Endothelial cell of umbilical vein (primary cell): ENCODE data around the gene MAG. TPM values are rescaled to one million over a fixed set of nuclear protein-coding genes. Genes with fewer than 3 reads are reported as not detected.

Source experiments
- BruUV-seq: library from RNA; stranded (reverse); fragments of 400-500 nt; replicated peaks from 2 replicates; lab custom pipeline; 2021; lab: Mats Ljungman, UMichigan
- CTCF ChIA-PET: fragments of 300-600, 350-600 bp; sonication (Branson Sonifier 250); formaldehyde crosslinking; loops from one replicate; lab custom pipeline; 2021; ENCODE audit warnings: antibody characterized with exemption, inconsistent platforms; lab: Charles Lee
- POLR2A ChIA-PET: fragments of 300-600, 350-600 bp; sonication (Branson Sonifier 250); formaldehyde crosslinking; loops from one replicate; lab custom pipeline; 2021; ENCODE audit warnings: antibody characterized with exemption, inconsistent platforms; lab: Charles Lee
- DNase-seq: peaks from one replicate; pipeline ENCODE4 v3.0.0-alpha.2; 2011; ENCODE audit warnings: low read depth, low spot score
- FAIRE-seq: peaks from 2 replicates; lab custom pipeline; 2011; peaks lifted over from hg19 to GRCh38; lab: Jason Lieb, UNC
- H2AFZ ChIP-seq: 2 replicates; pipeline ENCODE4 v1.6.0; 2012; ENCODE audit warnings: low read depth, low read length, control low read depth, inconsistent platforms
- H3K27ac ChIP-seq: 2 replicates; pipeline ENCODE4 v1.5.1; 2011; ENCODE audit warnings: low read depth, mild to moderate bottlenecking, control low read depth, low read length, moderate library complexity; ENCODE audit not compliant: insufficient read depth
- H3K27me3 ChIP-seq, 2 experiments: 2 replicates each; pipeline versions ENCODE4 v1.6.0 to v1.6.1; 2011; ENCODE audit warnings: low read length in 2 of 2, mixed read lengths in 1 of 2; ENCODE audit not compliant: control insufficient read depth in 2 of 2, insufficient read depth in 2 of 2
- H3K36me3 ChIP-seq, 2 experiments: 2 replicates in 1 of 2; 3 replicates in 1 of 2; pipeline ENCODE4 v1.5.1; 2011; ENCODE audit warnings: low read length in 2 of 2, mild to moderate bottlenecking in 1 of 2, moderate library complexity in 1 of 2; ENCODE audit not compliant: control insufficient read depth in 2 of 2, insufficient read depth in 2 of 2; ENCODE audit errors: extremely low read depth in 1 of 2
- H3K4me1 ChIP-seq: 3 replicates; pipeline ENCODE4 v1.5.1; 2011; ENCODE audit warnings: mild to moderate bottlenecking, low read length; ENCODE audit not compliant: control insufficient read depth, insufficient read depth; ENCODE audit errors: extremely low read depth
- H3K4me2 ChIP-seq: 2 replicates; pipeline ENCODE4 v1.6.1; 2011; ENCODE audit warnings: low read length, control low read depth, mixed read lengths; ENCODE audit not compliant: insufficient read depth
- H3K4me3 ChIP-seq, 3 experiments: fragments of 200-600 bp in 1 of 3; sonication (generic), shearing (Covaris generic) in 1 of 3; replicated peaks in 1 of 3; 2 replicates each; pipeline ENCODE4 v1.5.1; 2011 to 2016; ENCODE audit warnings: control low read depth in 3 of 3, low read length in 3 of 3, mild to moderate bottlenecking in 2 of 3, inconsistent platforms in 1 of 3, low read depth in 1 of 3, moderate library complexity in 1 of 3; ENCODE audit not compliant: insufficient read depth in 1 of 3
- H3K79me2 ChIP-seq: 2 replicates; pipeline ENCODE4 v1.6.0; 2012; ENCODE audit warnings: low read length, inconsistent platforms; ENCODE audit not compliant: control insufficient read depth, insufficient read depth
- H3K9ac ChIP-seq: replicated peaks from 2 replicates; pipeline ENCODE3; 2011; ENCODE audit warnings: low read length, control low read depth; ENCODE audit not compliant: insufficient read depth; ENCODE audit errors: extremely low read depth
- H3K9me1 ChIP-seq: replicated peaks from 3 replicates; pipeline ENCODE4 v1.6.0; 2011; ENCODE audit warnings: mild to moderate bottlenecking, low read length; ENCODE audit not compliant: control insufficient read depth, insufficient read depth; ENCODE audit errors: extremely low read depth
- H3K9me3 ChIP-seq: replicated peaks from 2 replicates; pipeline ENCODE4 v1.5.1; 2012; ENCODE audit warnings: low read length, inconsistent platforms; ENCODE audit not compliant: control insufficient read depth, insufficient read depth
- H4K20me1 ChIP-seq: replicated peaks from 2 replicates; pipeline ENCODE3; 2011; ENCODE audit warnings: mild to moderate bottlenecking, low read length; ENCODE audit not compliant: control insufficient read depth, insufficient read depth; ENCODE audit errors: extremely low read depth
- CTCF ChIP-seq, 2 donors: IDR thresholded peaks; 1 replicate in 1 of 2; 2 replicates in 1 of 2; pipeline ENCODE4 v1.5.1; 2011; ENCODE audit warnings: low read length in 2 of 2, mild to moderate bottlenecking in 2 of 2, moderate library complexity in 2 of 2, control low read depth in 1 of 2, inconsistent platforms in 1 of 2, low read depth in 1 of 2; ENCODE audit not compliant: insufficient read depth in 1 of 2; ENCODE audit errors: extremely low read depth in 1 of 2
- GATA2 ChIP-seq: IDR thresholded peaks from 2 replicates; pipeline ENCODE4 v1.7.0; 2011; ENCODE audit warnings: low read depth, mild to moderate bottlenecking, moderate library complexity, mixed read lengths, low read length; ENCODE audit not compliant: insufficient read length, insufficient read depth
- JUN ChIP-seq: IDR thresholded peaks from 2 replicates; pipeline ENCODE4 v1.6.1; 2011; ENCODE audit warnings: borderline replicate concordance, low read depth; ENCODE audit not compliant: insufficient read length, insufficient read depth
- MAX ChIP-seq: IDR thresholded peaks from 2 replicates; pipeline ENCODE4 v1.6.1; 2011; ENCODE audit not compliant: insufficient read depth, insufficient read length
- MYC ChIP-seq: IDR thresholded peaks from one replicate; pipeline ENCODE4 v1.6.1; 2011; ENCODE audit warnings: mild to moderate bottlenecking, low read depth, low read length
- POLR2A ChIP-seq: IDR thresholded peaks from 2 replicates; pipeline ENCODE4 v1.6.1; 2012; ENCODE audit warnings: low read depth, mild to moderate bottlenecking, control low read depth, low read length
- dilution Hi-C: fragments of 300-500 bp; cut with MboI; formaldehyde crosslinking; loops from one replicate; pipeline ENCODE4 v1.15.0; 2019; ENCODE audit warnings: low sequenced_read_pairs; ENCODE audit not compliant: extremely low pct_ligation_motif_present
- intact Hi-C: fragments of 100-400 bp; cut with micrococcal nuclease; formaldehyde crosslinking; loops from one replicate; pipeline ENCODE4 v1.10.0; 2022
- polyA plus RNA-seq, 4 experiments: library from polyadenylated mRNA; depleted of rRNA in 3 of 4; stranded (reverse) in 3 of 4; unstranded in 1 of 4; fragments of >200 nt; gene quantifications; 2 replicates each; pipeline versions ENCODE4 v1.2.1 to v1.2.3, GENCODE V29; 2011 to 2012; ENCODE audit warnings: missing spikeins in 1 of 4
- total RNA-seq: library from RNA; stranded (reverse); gene quantifications from 2 replicates; pipeline ENCODE4 v1.2.3, GENCODE V29; 2021

Gene MAG
- total and polyA plus RNA-seq, 2 donors (not counting 3 experiments of a cell fraction or from before 2014, with no cell fraction given): not detected

GRCh38 chr19:35270381-35270811 is 21.6 kb upstream of the MAG start:
- TF ChIP-seq JUN: no peak
- no peak for TF ChIP-seq MAX
- no peak for TF ChIP-seq CTCF (IDR thresholded peaks at IDR 0.05; ENCODE audit: extremely low read depth in 1 of 2, insufficient read depth in 1 of 2, low read depth in 1 of 2, low read length in 2 of 2)
- H4K20me1 ChIP-seq: no peaks in the 10 kb centered on the region
- no peak overlapping the region for H3K27ac ChIP-seq
- H3K36me3 ChIP-seq: peaks cover 7 to 32% of the 10 kb centered on the region in 2 experiments
- no peak overlapping the region for H3K4me3 ChIP-seq
- no peaks in the 10 kb centered on the region for H3K27me3 ChIP-seq
- peaks cover 4% of the 10 kb centered on the region for H3K4me1 ChIP-seq
- DNase-seq (no peak), FAIRE-seq (no peak)
- dilution Hi-C loops (no loop called here), intact Hi-C loops (no loop called here)
- POLR2A ChIA-PET: no interaction called here
- H3K79me2 ChIP-seq: peaks cover 3% of the 10 kb centered on the region
- no peaks in the 10 kb centered on the region for H3K9me1 ChIP-seq
- CTCF ChIA-PET: interaction anchor here (1.8 kb wide), 1 partner anchor 225 kb away, joined by 8 read pairs; no protein-coding TSS in a partner anchor
- H3K9me3 ChIP-seq: no peaks in the 10 kb centered on the region
- H3K4me2 ChIP-seq: no peak overlapping the region
- no peak overlapping the region for H2AFZ ChIP-seq
- TSS peak; percentile 20 for BruUV-seq
- no peak overlapping the region for H3K9ac ChIP-seq

- H3K27ac ChIP-seq: no peak overlapping the region
- H3K4me2 ChIP-seq: no peak overlapping the region
- H3K9ac ChIP-seq: no peak overlapping the region
- no peaks in the 10 kb centered on the region for H3K9me1 ChIP-seq
- TF ChIP-seq POLR2A (no peak), MYC (no peak), GATA2 (no peak), CTCF (IDR thresholded peaks at IDR 0.05; ENCODE audit: extremely low read depth in 1 of 2, insufficient read depth in 1 of 2, low read depth in 1 of 2, low read length in 2 of 2) (no peak)
- H3K27me3 ChIP-seq: no peaks in the 10 kb centered on the region
- CTCF ChIA-PET: no interaction called here
- DNase-seq (no peak), FAIRE-seq (no peak)
- dilution Hi-C loops: no loop called here
- no TSS peak for BruUV-seq
- no peaks in the 10 kb centered on the region for H3K9me3 ChIP-seq
- intact Hi-C loops: no loop called here
- no peak overlapping the region for H2AFZ ChIP-seq
- H4K20me1 ChIP-seq: no peaks in the 10 kb centered on the region
- peaks cover 7 to 35% of the 10 kb centered on the region in 2 experiments for H3K36me3 ChIP-seq
- peaks cover 3% of the 10 kb centered on the region for H3K79me2 ChIP-seq
- POLR2A ChIA-PET: no interaction called here
- H3K4me3 ChIP-seq: no peak overlapping the region
- peaks cover 4% of the 10 kb centered on the region for H3K4me1 ChIP-seq
Observed at GRCh38 chr19:35271546-35271945, 20.4 kb upstream of the MAG start.
